GM23338 (cell line): ENCODE results near the gene ZFR. TPM values are rescaled to one million over a fixed set of nuclear protein-coding genes. Genes with fewer than 3 reads are reported as not detected.
A peak's percentile ranks its signal among the peaks of the same experiment; 100 is the strongest.

Experiments used
- ATAC-seq: fragments of 200-7000 bp; cut with Tn5 transposase; 3 replicates; pipeline ENCODE4 v1.9.1; 2020
- DNase-seq: peaks from one replicate; pipeline ENCODE4 v3.0.0-alpha.2; 2015; ENCODE audit warnings: low spot score
- H2AFZ ChIP-seq: fragments of 200-600 bp; sonication (generic); 2 replicates; pipeline ENCODE4 v1.8.0; 2016; ENCODE audit warnings: antibody characterized with exemption, mild to moderate bottlenecking, moderate library complexity
- H3F3A ChIP-seq: fragments of 200-600 bp; sonication (generic); replicated peaks from 2 replicates; pipeline ENCODE4 v1.8.0; 2017; ENCODE audit warnings: antibody characterized with exemption, mixed run types, low read depth
- H3K27ac ChIP-seq: fragments of 200-600 bp; sonication (generic); 2 replicates; pipeline ENCODE4 v1.6.1; 2016; ENCODE audit warnings: low read depth
- H3K27me3 ChIP-seq: fragments of 200-600 bp; sonication (generic); 2 replicates; pipeline ENCODE4 v1.8.0; 2016; ENCODE audit warnings: mild to moderate bottlenecking, mixed run types, moderate library complexity; ENCODE audit not compliant: insufficient read depth
- H3K36me3 ChIP-seq: fragments of 200-600 bp; sonication (generic); 2 replicates; pipeline ENCODE4 v1.8.0; 2016; ENCODE audit warnings: mild to moderate bottlenecking; ENCODE audit not compliant: insufficient read depth
- H3K4me1 ChIP-seq: fragments of 200-600 bp; sonication (generic); 2 replicates; pipeline ENCODE4 v1.8.0; 2016; ENCODE audit warnings: mild to moderate bottlenecking, moderate library complexity; ENCODE audit not compliant: insufficient read depth
- H3K4me2 ChIP-seq: fragments of 200-600 bp; sonication (generic); 2 replicates; pipeline ENCODE4 v1.7.1; 2017; ENCODE audit warnings: mixed run types
- H3K4me3 ChIP-seq: fragments of 200-600 bp; sonication (generic); 2 replicates; pipeline ENCODE4 v1.6.1; 2016; ENCODE audit warnings: mixed run types
- H3K79me2 ChIP-seq: fragments of 200-600 bp; sonication (generic); replicated peaks from 2 replicates; pipeline ENCODE4 v1.8.0; 2017; ENCODE audit warnings: mild to moderate bottlenecking; ENCODE audit not compliant: insufficient read depth
- H3K9me2 ChIP-seq: fragments of 200-600 bp; sonication (generic); 2 replicates; pipeline ENCODE4 v1.8.0; 2017; ENCODE audit not compliant: insufficient read depth
- H4K20me1 ChIP-seq: fragments of 200-600 bp; sonication (generic); replicated peaks from 2 replicates; pipeline ENCODE4 v1.8.0; 2017; ENCODE audit warnings: mild to moderate bottlenecking; ENCODE audit not compliant: insufficient read depth
- H3K27ac Mint-ChIP-seq: 2 replicates; pipeline ENCODE4 v1.8.0; 2020; ENCODE audit warnings: inconsistent platforms, mild to moderate bottlenecking, moderate library complexity, mixed read lengths
- H3K27me3 Mint-ChIP-seq: 3 replicates; pipeline ENCODE4 v1.8.0; 2022; ENCODE audit warnings: low read depth, mild to moderate bottlenecking, moderate library complexity, mixed read lengths, inconsistent platforms; ENCODE audit not compliant: insufficient read depth, poor library complexity
- H3K36me3 Mint-ChIP-seq: 3 replicates; pipeline ENCODE4 v1.8.0; 2021; ENCODE audit warnings: low read depth, mild to moderate bottlenecking, inconsistent platforms, moderate library complexity, mixed read lengths
- H3K4me1 Mint-ChIP-seq: 3 replicates; pipeline ENCODE4 v1.8.0; 2020; ENCODE audit warnings: mild to moderate bottlenecking, inconsistent platforms, mixed read lengths
- H3K4me3 Mint-ChIP-seq: 3 replicates; pipeline ENCODE4 v1.8.0; 2021; ENCODE audit warnings: moderate library complexity, mild to moderate bottlenecking, inconsistent platforms, mixed read lengths
- H3K9me3 Mint-ChIP-seq: 3 replicates; pipeline ENCODE4 v1.8.0; 2020; ENCODE audit warnings: moderate library complexity, mild to moderate bottlenecking, inconsistent platforms, mixed read lengths
- CREB1 ChIP-seq: fragments of 250-450 bp; sonication (Bioruptor Pico); IDR thresholded peaks from 2 replicates; pipeline ENCODE4 v1.5.0; 2020; ENCODE audit warnings: low read depth, mild to moderate bottlenecking, moderate library complexity
- CTCF ChIP-seq, 2 experiments: fragments of 200-600 bp in 1 of 2; sonication (generic) in 1 of 2; conservative IDR thresholded peaks; 2 replicates each; pipeline versions ENCODE4 v1.5.1 to v1.6.1; 2016 to 2017; ENCODE audit warnings: antibody characterized with exemption in 2 of 2, low read depth in 2 of 2, mild to moderate bottlenecking in 2 of 2, moderate library complexity in 1 of 2
- EZH2phosphoT487 ChIP-seq: fragments of 200-600 bp; sonication (generic); IDR thresholded peaks from one replicate; pipeline ENCODE4 v1.8.1; 2018; ENCODE audit warnings: antibody characterized with exemption; ENCODE audit not compliant: unreplicated experiment
- POLR2AphosphoS5 ChIP-seq: IDR thresholded peaks from 2 replicates; pipeline ENCODE4 v1.6.1; 2016; ENCODE audit warnings: antibody characterized with exemption, low read depth
- REST ChIP-seq: IDR thresholded peaks from one replicate; pipeline ENCODE4 v1.6.1; 2018; ENCODE audit warnings: antibody characterized with exemption; ENCODE audit not compliant: unreplicated experiment
- ZNF331 ChIP-seq: fragments of 250-450 bp; sonication (Bioruptor Pico); IDR thresholded peaks from 2 replicates; pipeline ENCODE4 v1.5.0; 2020; ENCODE audit warnings: low read depth, mild to moderate bottlenecking, moderate library complexity
- ZNF462 ChIP-seq: fragments of 250-450 bp; sonication (Bioruptor Pico); IDR thresholded peaks from 2 replicates; pipeline ENCODE4 v1.5.0; 2020; ENCODE audit warnings: mild to moderate bottlenecking, moderate library complexity
- long read RNA-seq: library from polyadenylated mRNA; unstranded; transcript quantifications from one replicate; pipeline ENCODE4 v2.0.0, GENCODE V29; 2020; ENCODE audit not compliant: unreplicated experiment
- polyA plus RNA-seq: library from polyadenylated mRNA; unstranded; fragments of >200 nt; fragmentation: Nextera tagmentation; extraction: Ambion mirVana; gene quantifications from 2 replicates; pipeline ENCODE4 v1.2.1, GENCODE V29; 2016
- total RNA-seq: library from RNA; depleted of rRNA; stranded (reverse); fragments of >200 nt; shearing (Covaris generic); gene quantifications from 2 replicates; pipeline ENCODE4 v1.2.3, GENCODE V29; 2014; rRNA removed
- TF ChIP-seq, protein P1 (sequence below): IDR thresholded peaks from 2 replicates; pipeline ENCODE4 v1.6.1; 2016; ENCODE audit warnings: antibody characterized with exemption

Gene ZFR
- 103 and 107 TPM in 2 replicates for total RNA-seq
- polyA plus RNA-seq: 79.2 and 92.4 TPM in 2 replicates
- long read RNA-seq, transcript ZFR-204 (6 exons, 1,159 nt): major isoform, 12 of 35 reads
- long read RNA-seq, partial matches to known transcripts: 18 of 35 reads
- long read RNA-seq, other reads (novel, unspliced or antisense): 2 of 35 reads

DNA sequence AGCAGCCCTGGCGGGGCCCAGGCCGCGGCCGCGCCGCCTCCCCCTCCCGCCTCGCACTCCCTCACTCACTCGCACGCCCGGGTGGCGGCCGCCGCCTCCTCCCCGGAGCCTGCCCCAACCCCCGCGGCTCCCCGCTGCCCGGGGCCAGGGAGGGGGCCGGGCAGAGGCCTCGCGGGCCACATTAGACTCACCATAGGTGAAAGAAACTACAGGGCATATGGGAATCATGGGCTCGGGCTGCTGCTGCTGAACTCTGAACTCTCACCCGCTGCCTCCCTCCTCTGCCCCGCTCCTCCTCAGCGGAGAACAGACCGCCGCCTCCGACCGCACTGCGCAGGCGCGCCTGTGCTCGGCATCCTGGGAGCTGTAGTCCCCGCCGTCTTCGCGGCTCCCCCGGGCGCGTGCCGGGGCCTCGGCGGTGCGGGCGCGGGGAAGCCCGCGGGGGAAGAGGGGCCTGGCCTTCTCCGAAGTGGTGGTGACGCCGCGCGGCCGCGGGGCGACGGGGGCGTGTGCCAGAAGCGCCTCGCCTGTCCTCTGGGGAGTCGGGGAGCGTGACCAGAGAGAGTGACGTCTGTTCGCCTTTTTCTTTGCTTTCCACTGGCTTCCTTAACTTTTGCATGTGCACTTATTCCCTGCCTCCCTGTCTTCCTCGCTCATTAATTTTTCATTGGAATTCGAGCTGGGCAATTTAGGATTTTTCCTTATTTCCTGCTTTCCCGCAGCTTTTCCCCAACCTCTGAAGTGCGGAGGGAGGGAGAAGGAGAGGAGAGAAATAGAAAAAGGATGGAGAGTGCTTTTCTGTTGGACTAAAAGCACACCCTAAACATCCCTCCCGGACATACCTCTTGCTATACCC lies at the start of gene ZFR:
TSS of gene ZFR (minus strand) at position 310 of the 856 bp plus-strand sequence. CDS start at position 228, 82 bp downstream.
- DNase-seq (peak; percentile 89), ATAC-seq (peak; percentile 88)
- Histone ChIP-seq H4K20me1 (peaks cover 36% of the 10 kb centered on the region), H3K79me2 (peaks cover 39% of the 10 kb centered on the region), H3K36me3 (no peaks in the 10 kb centered on the region), H3F3A (no peaks in the 10 kb centered on the region), H3K4me2 (peak within 1 kb of the TSS; percentile 100), H3K27ac (no peak within 1 kb of the TSS; the same call in 1 of the 2 replicates), H2AFZ (peak within 1 kb of the TSS; percentile 96), H3K9me2 (0 out of 2 replicates have a peak, but pooled peaks cover 5% of the 10 kb centered on the region), H3K4me3 (peak within 1 kb of the TSS; percentile 99), H3K4me1 (peaks cover 32% of the 10 kb centered on the region; the same call in 1 of the 2 replicates), H3K27me3 (peaks cover 24% of the 10 kb centered on the region)
- H3K27ac Mint-ChIP-seq: peak within 1 kb of the TSS; percentile 93
- H3K4me1 Mint-ChIP-seq: peaks cover 30% of the 10 kb centered on the region
- peaks cover 18% of the 10 kb centered on the region for H3K27me3 Mint-ChIP-seq
- no peaks in the 10 kb centered on the region for H3K9me3 Mint-ChIP-seq
- no peak for TF ChIP-seq ZNF462 (CRISPR knock-in tag)
- TF ChIP-seq CREB1 (CRISPR knock-in tag): peak; percentile 31; the same call in 1 of the 2 replicates
- no peak for TF ChIP-seq REST
- TF ChIP-seq EZH2phosphoT487: no peak
- TF ChIP-seq, protein P1, sequence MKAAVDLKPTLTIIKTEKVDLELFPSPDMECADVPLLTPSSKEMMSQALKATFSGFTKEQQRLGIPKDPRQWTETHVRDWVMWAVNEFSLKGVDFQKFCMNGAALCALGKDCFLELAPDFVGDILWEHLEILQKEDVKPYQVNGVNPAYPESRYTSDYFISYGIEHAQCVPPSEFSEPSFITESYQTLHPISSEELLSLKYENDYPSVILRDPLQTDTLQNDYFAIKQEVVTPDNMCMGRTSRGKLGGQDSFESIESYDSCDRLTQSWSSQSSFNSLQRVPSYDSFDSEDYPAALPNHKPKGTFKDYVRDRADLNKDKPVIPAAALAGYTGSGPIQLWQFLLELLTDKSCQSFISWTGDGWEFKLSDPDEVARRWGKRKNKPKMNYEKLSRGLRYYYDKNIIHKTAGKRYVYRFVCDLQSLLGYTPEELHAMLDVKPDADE: peak; percentile 59; the same call in 1 of the 2 replicates
- TF ChIP-seq POLR2AphosphoS5: peak; percentile 85
- TF ChIP-seq CTCF (conservative IDR thresholded peaks at IDR 0.05; ENCODE audit: low read depth in 2 of 2): no peak
- no peak for TF ChIP-seq ZNF331 (CRISPR knock-in tag)
- H3K4me3 Mint-ChIP-seq: peak within 1 kb of the TSS; percentile 97
- H3K36me3 Mint-ChIP-seq: peaks cover 13% of the 10 kb centered on the region
